ENCODE data around the gene RAD51B. TPM values are rescaled to one million over a fixed set of nuclear protein-coding genes. Genes with fewer than 3 reads are reported as not detected.
A peak's percentile ranks its signal among the peaks of the same experiment; 100 is the strongest.

RAD51B gene
- total RNA-seq, 4 donors from 2014 or later: 14.0 to 16.4 (median 14.8) TPM

- no peaks in the 10 kb centered on the region for H3K27me3 ChIP-seq
- peaks cover 8 to 34% of the 10 kb centered on the region in 2 donors for H3K4me1 ChIP-seq
- no peak overlapping the region for H3K4me3 ChIP-seq (replicated peaks in 1 of 3)
- no peaks in the 10 kb centered on the region for H3K9me3 ChIP-seq
- 97 to 100% methylated on average over 1 of the region's 1 CpG for WGBS, 2 donors
- DNase-seq: no peak
- no peaks in the 10 kb centered on the region for H3K36me3 ChIP-seq
- no peak for TF ChIP-seq POLR2A (IDR thresholded peaks at IDR 0.05)
- peak in 3 of 6 experiments; percentile 6 to 38 (median 7) for TF ChIP-seq CTCF (IDR thresholded peaks at IDR 0.05)
- H3K27ac ChIP-seq: peak overlapping the region in 1 of 3 donors; percentile 0
- intact Hi-C loops (cut with DNase I): no loop called here
These were observed 663.3 kb downstream of the RAD51B start for GRCh38 chr14:68482772-68483395.

GRCh38 chr14:68486033-68486732, 666.6 kb downstream of the RAD51B start:
- no peak for DNase-seq
- no peak for TF ChIP-seq CTCF (IDR thresholded peaks at IDR 0.05)
- TF ChIP-seq POLR2A (IDR thresholded peaks at IDR 0.05): no peak
- Histone ChIP-seq H3K4me1 (peaks cover 0 to 14% of the 10 kb centered on the region in 2 donors), H3K9me3 (no peaks in the 10 kb centered on the region), H3K36me3 (no peaks in the 10 kb centered on the region), H3K4me3 (replicated peaks in 1 of 3) (no peak overlapping the region), H3K27me3 (no peaks in the 10 kb centered on the region), H3K27ac (no peak overlapping the region)
- WGBS, 2 donors: 80% methylated on average over 7 of the region's 7 CpGs
- intact Hi-C loops (cut with DNase I): no loop called here

- Histone ChIP-seq H3K27me3 (no peaks in the 10 kb centered on the region), H3K4me3 (replicated peaks in 1 of 3) (no peak overlapping the region), H3K27ac (no peak overlapping the region), H3K36me3 (no peaks in the 10 kb centered on the region), H3K4me1 (peaks cover 0 to 14% of the 10 kb centered on the region in 2 donors), H3K9me3 (no peaks in the 10 kb centered on the region)
- no peak for TF ChIP-seq POLR2A (IDR thresholded peaks at IDR 0.05)
- no peak for TF ChIP-seq CTCF (IDR thresholded peaks at IDR 0.05)
- no peak for DNase-seq
- 80 to 98% methylated on average over 6 of the region's 6 CpGs for WGBS, 2 donors
- intact Hi-C loops (cut with DNase I): no loop called here
These were observed 667.2 kb downstream of the RAD51B start for GRCh38 chr14:68486809-68487208.

GRCh38 chr14:68487805-68488590, 668.4 kb downstream of the RAD51B start:
- no peak for DNase-seq
- H3K4me1 ChIP-seq: peaks cover 0 to 11% of the 10 kb centered on the region in 2 donors
- intact Hi-C loops (cut with DNase I): no loop called here
- no peak overlapping the region for H3K27ac ChIP-seq
- no peaks in the 10 kb centered on the region for H3K27me3 ChIP-seq
- H3K4me3 ChIP-seq (replicated peaks in 1 of 3): no peak overlapping the region
- H3K9me3 ChIP-seq: no peaks in the 10 kb centered on the region
- WGBS, 2 donors: 85 to 90% methylated on average over 3 of the region's 3 CpGs
- no peak for TF ChIP-seq POLR2A (IDR thresholded peaks at IDR 0.05)
- TF ChIP-seq CTCF (IDR thresholded peaks at IDR 0.05): no peak
- no peaks in the 10 kb centered on the region for H3K36me3 ChIP-seq

Data from thyroid gland (tissue), 4 donors.